CD14-positive monocyte (primary cell): Measurements from ENCODE around the gene HLCS. TPM values are rescaled to one million over a fixed set of nuclear protein-coding genes. Genes with fewer than 3 reads are reported as not detected.
"Not testable (repeated sequence)": the region's sequence is repeated elsewhere in the genome, so short reads cannot be mapped to it uniquely, and the experiment has no call there.

Source experiments
- DNase-seq, 3 donors: peaks; one replicate each; pipeline ENCODE4 v3.0.0-alpha.2; 2011 to 2022
- H2AFZ ChIP-seq: 2 replicates; pipeline ENCODE4 v1.6.0; 2012; ENCODE audit warnings: mild to moderate bottlenecking, low read depth, low read length, inconsistent platforms; ENCODE audit not compliant: insufficient read depth, poor library complexity, severe bottlenecking
- H3K27ac ChIP-seq, 2 donors: 1 replicate in 1 of 2; 2 replicates in 1 of 2; pipeline ENCODE4 v1.5.1; 2012 to 2013; ENCODE audit warnings: low read length in 2 of 2, control low read depth in 1 of 2, inconsistent platforms in 1 of 2, low read depth in 1 of 2, mild to moderate bottlenecking in 1 of 2
- H3K27me3 ChIP-seq, 2 donors: one replicate each; pipeline versions ENCODE4 v1.6.0 to v1.6.1; 2011 to 2013; ENCODE audit warnings: low read length in 2 of 2; ENCODE audit not compliant: control insufficient read depth in 2 of 2, insufficient read depth in 2 of 2
- H3K36me3 ChIP-seq, 2 donors: replicated peaks in 1 of 2; 1 replicate in 1 of 2; 2 replicates in 1 of 2; pipeline versions ENCODE4 v1.5.1 to v1.6.1; 2012 to 2013; ENCODE audit warnings: low read length in 2 of 2, control low read depth in 1 of 2, inconsistent platforms in 1 of 2, mild to moderate bottlenecking in 1 of 2; ENCODE audit not compliant: insufficient read depth in 2 of 2, control insufficient read depth in 1 of 2
- H3K4me1 ChIP-seq, 2 donors: 1 replicate in 1 of 2; 2 replicates in 1 of 2; pipeline versions ENCODE4 v1.5.1 to v1.6.1; 2012 to 2013; ENCODE audit warnings: low read length in 2 of 2, control low read depth in 1 of 2, inconsistent platforms in 1 of 2, mild to moderate bottlenecking in 1 of 2, moderate library complexity in 1 of 2; ENCODE audit not compliant: insufficient read depth in 2 of 2, control insufficient read depth in 1 of 2
- H3K4me2 ChIP-seq: replicated peaks from 2 replicates; pipeline ENCODE3; 2012; ENCODE audit warnings: low read length, moderate library complexity, mild to moderate bottlenecking; ENCODE audit not compliant: poor library complexity, severe bottlenecking; ENCODE audit errors: extremely low read depth
- H3K4me3 ChIP-seq, 3 experiments: fragments of 200-600 bp in 1 of 3; sonication (generic) in 1 of 3; replicated peaks in 1 of 3; 1 replicate in 2 of 3; 2 replicates in 1 of 3; pipeline ENCODE4 v1.5.1; 2011 to 2013; ENCODE audit warnings: low read length in 3 of 3, mild to moderate bottlenecking in 3 of 3, control low read depth in 2 of 3, low read depth in 2 of 3, inconsistent platforms in 1 of 3, moderate library complexity in 1 of 3
- H3K79me2 ChIP-seq: 2 replicates; pipeline ENCODE4 v1.6.0; 2012; ENCODE audit warnings: mild to moderate bottlenecking, control low read depth, inconsistent platforms, low read length, moderate library complexity; ENCODE audit not compliant: insufficient read depth
- H3K9ac ChIP-seq: 2 replicates; pipeline ENCODE4 v1.6.0; 2017; ENCODE audit warnings: low read length, mild to moderate bottlenecking; ENCODE audit not compliant: insufficient read depth, poor library complexity, severe bottlenecking
- H3K9me3 ChIP-seq, 2 donors: replicated peaks in 1 of 2; 1 replicate in 1 of 2; 2 replicates in 1 of 2; pipeline versions ENCODE4 v1.5.1 to v1.6.1; 2012 to 2013; ENCODE audit warnings: low read length in 2 of 2, control low read depth in 1 of 2; ENCODE audit not compliant: control insufficient read depth in 1 of 2, insufficient read depth in 1 of 2
- H4K20me1 ChIP-seq: 2 replicates; pipeline ENCODE4 v1.6.0; 2012; ENCODE audit warnings: mild to moderate bottlenecking, low read length, control low read depth, moderate library complexity; ENCODE audit not compliant: insufficient read depth
- H3K27ac Mint-ChIP-seq, 7 donors: one replicate each; pipeline ENCODE4 v1.8.0; 2020; ENCODE audit warnings: mild to moderate bottlenecking in 7 of 7, mixed read lengths in 7 of 7, moderate library complexity in 6 of 7, inconsistent platforms in 2 of 7
- H3K27me3 Mint-ChIP-seq, 3 donors: one replicate each; pipeline ENCODE4 v1.8.0; 2021 to 2022; ENCODE audit warnings: low read depth in 3 of 3, mild to moderate bottlenecking in 3 of 3, mixed read lengths in 3 of 3, moderate library complexity in 3 of 3, inconsistent platforms in 1 of 3
- H3K36me3 Mint-ChIP-seq, 2 donors: one replicate each; pipeline ENCODE4 v1.8.0; 2020; ENCODE audit warnings: mixed read lengths in 2 of 2, inconsistent platforms in 1 of 2, mild to moderate bottlenecking in 1 of 2
- H3K4me1 Mint-ChIP-seq: one replicate; pipeline ENCODE4 v1.8.0; 2020; ENCODE audit warnings: mild to moderate bottlenecking, mixed read lengths
- H3K4me3 Mint-ChIP-seq, 2 donors: one replicate each; pipeline ENCODE4 v1.8.0; 2020; ENCODE audit warnings: mild to moderate bottlenecking in 2 of 2, mixed read lengths in 2 of 2, moderate library complexity in 1 of 2
- H3K9me3 Mint-ChIP-seq, 7 donors: one replicate each; pipeline ENCODE4 v1.8.0; 2020 to 2022; ENCODE audit warnings: mixed read lengths in 7 of 7, mild to moderate bottlenecking in 6 of 7, moderate library complexity in 6 of 7, inconsistent platforms in 2 of 7
- CTCF ChIP-seq: fragments of 200-600 bp; IDR thresholded peaks from one replicate; pipeline ENCODE4 v1.8.0; 2022; ENCODE audit warnings: antibody characterized with exemption, mild to moderate bottlenecking
- WGBS: methylation state at CpG from one replicate; pipeline ENCODE4 v1.1.5; 2013; ENCODE audit warnings: missing lambda C conversion rate; ENCODE audit not compliant: insufficient coverage; 5-methylcytosine and 5-hydroxymethylcytosine counted together
- intact Hi-C, 2 donors: fragments of 100-400 bp; cut with micrococcal nuclease; formaldehyde crosslinking; loops; one replicate each; pipeline versions ENCODE4 v1.15.0 to v1.15.1; 2023
- polyA plus RNA-seq, 3 donors: library from polyadenylated mRNA; depleted of rRNA in 1 of 3; unstranded in 2 of 3; stranded (reverse) in 1 of 3; fragments of 300-500 nt in 2 of 3; fragments of >200 nt in 1 of 3; fragmentation: Illumina TruSeq in 2 of 3; gene quantifications; 1 replicate in 2 of 3; 2 replicates in 1 of 3; pipeline ENCODE4 v1.2.3, GENCODE V29; 2012 to 2021

Gene HLCS
- polyA plus RNA-seq, 3 donors, result 2.1 to 3.1 (median 2.2) TPM

GRCh38 chr21:36990508-36991205, 24.2 kb upstream of the HLCS start:
- Histone ChIP-seq H3K36me3 (no peaks in the 10 kb centered on the region), H3K4me1 (peaks cover 4 to 14% of the 10 kb centered on the region in 2 donors), H3K79me2 (no peaks in the 10 kb centered on the region), H2AFZ (peak overlapping the region; percentile 78), H3K9me3 (peaks cover 0 to 9% of the 10 kb centered on the region in 2 donors), H3K4me2 (peak overlapping the region; percentile 77), H3K27me3 (peaks cover 4 to 25% of the 10 kb centered on the region in 2 donors), H3K4me3 (peak overlapping the region in 1 of 3 experiments; percentile 68), H4K20me1 (no peaks in the 10 kb centered on the region), H3K27ac (no peak overlapping the region), H3K9ac (peak overlapping the region; percentile 65)
- Mint-ChIP-seq H3K4me3 (peak overlapping the region; percentile 75 to 83), H3K36me3 (no peaks in the 10 kb centered on the region), H3K27ac (peak overlapping the region in 3 of 7 donors; percentile 26 to 76 (median 41)), H3K27me3 (peaks cover 14 to 37% (median 24%) of the 10 kb centered on the region in 3 donors), H3K9me3 (peaks cover 7 to 26% (median 16%) of the 10 kb centered on the region in 7 donors), H3K4me1 (peaks cover 7% of the 10 kb centered on the region)
- intact Hi-C loops, result loop anchor here in 1 of 2 donors (5.0 kb wide), 1 partner anchor 82 kb away; the partner anchor contains the start of genes PIGP and TTC3
- 80% methylated on average over 16 of the region's 21 CpGs for WGBS
- DNase-seq, result no peak
- TF ChIP-seq CTCF, result no peak

- Histone ChIP-seq H3K9me3 (peaks cover 0 to 9% of the 10 kb centered on the region in 2 donors), H3K4me1 (peaks cover 4 to 14% of the 10 kb centered on the region in 2 donors), H3K27me3 (peaks cover 4 to 22% of the 10 kb centered on the region in 2 donors), H2AFZ (peak overlapping the region; percentile 78), H3K4me2 (peak overlapping the region; percentile 77), H3K36me3 (no peaks in the 10 kb centered on the region), H3K9ac (peak overlapping the region; percentile 65), H3K79me2 (no peaks in the 10 kb centered on the region), H3K27ac (peak overlapping the region; percentile 49 to 73), H3K4me3 (peak overlapping the region; percentile 27 to 68 (median 31)), H4K20me1 (no peaks in the 10 kb centered on the region)
- peak overlapping the region; percentile 33 to 85 (median 76) for H3K27ac Mint-ChIP-seq
- H3K9me3 Mint-ChIP-seq, result peaks cover 7 to 26% (median 16%) of the 10 kb centered on the region in 7 donors
- peak; percentile 93 for TF ChIP-seq CTCF
- 5% methylated on average over 97 of the region's 97 CpGs for WGBS
- DNase-seq, result peak; percentile 84 to 88 (median 86)
- peaks cover 12 to 32% (median 22%) of the 10 kb centered on the region in 3 donors for H3K27me3 Mint-ChIP-seq
- H3K4me1 Mint-ChIP-seq, result peaks cover 7% of the 10 kb centered on the region
- H3K4me3 Mint-ChIP-seq, result peak overlapping the region; percentile 75 to 83
- intact Hi-C loops, result loop anchor here in 1 of 2 donors (5.0 kb wide), 1 partner anchor 82 kb away; the partner anchor contains the start of genes PIGP and TTC3
- H3K36me3 Mint-ChIP-seq, result no peaks in the 10 kb centered on the region
Observed at GRCh38 chr21:36989699-36990507, 23.4 kb upstream of the HLCS start.

GRCh38 chr21:36989199-36989698, 22.8 kb upstream of the HLCS start:
- H3K9me3 ChIP-seq, H4K20me1 ChIP-seq, H3K4me1 Mint-ChIP-seq, H3K79me2 ChIP-seq, intact Hi-C loops, DNase-seq, H3K36me3 Mint-ChIP-seq, H3K36me3 ChIP-seq: not testable (repeated sequence)
- Histone ChIP-seq H3K9ac (peak overlapping the region; percentile 65), H3K4me2 (peak overlapping the region; percentile 77), H2AFZ (peak overlapping the region; percentile 78), H3K4me1 (peaks cover 4 to 14% of the 10 kb centered on the region in 2 donors), H3K27me3 (peaks cover 0 to 15% of the 10 kb centered on the region in 2 donors), H3K4me3 (peak overlapping the region; percentile 5 to 68 (median 27)), H3K27ac (peak overlapping the region; percentile 49 to 73)
- Mint-ChIP-seq H3K27ac (peak overlapping the region in 6 of 7 donors; percentile 33 to 85 (median 78)), H3K9me3 (peaks cover 4 to 19% (median 12%) of the 10 kb centered on the region in 7 donors), H3K27me3 (peaks cover 5 to 26% (median 15%) of the 10 kb centered on the region in 3 donors), H3K4me3 (peak overlapping the region; percentile 67 to 79)
- WGBS, result 56% methylated on average over 12 of the region's 22 CpGs
